ENCODE measurements around the gene GALNT12.

The GALNT12 gene

DNA sequence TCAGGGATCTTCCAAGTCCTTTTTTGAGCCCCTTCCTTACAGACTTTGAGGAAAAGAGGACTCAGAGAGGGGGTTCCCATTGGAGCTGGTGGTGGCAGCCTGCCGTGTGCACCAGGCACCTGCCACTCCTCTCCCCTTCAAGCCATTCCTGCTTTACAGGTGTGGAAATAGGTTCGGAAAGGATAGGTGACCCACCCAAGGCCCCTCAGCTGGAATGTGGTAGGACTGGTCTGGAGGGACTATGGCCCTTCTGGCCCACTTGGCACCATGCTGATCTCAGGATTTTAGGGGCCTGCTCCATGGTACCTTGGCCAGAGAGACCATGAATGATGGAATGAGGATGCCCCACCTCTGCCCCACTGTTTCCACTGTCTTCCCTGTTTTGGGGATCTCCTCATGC is 1.4 kb downstream of the GALNT12 start:
- Histone ChIP-seq H3K27ac (no peak overlapping the region), H3K4me3 (no peak overlapping the region)
- DNase-seq (ENCODE audit: low spot score): no peak
- TF ChIP-seq, protein P1, sequence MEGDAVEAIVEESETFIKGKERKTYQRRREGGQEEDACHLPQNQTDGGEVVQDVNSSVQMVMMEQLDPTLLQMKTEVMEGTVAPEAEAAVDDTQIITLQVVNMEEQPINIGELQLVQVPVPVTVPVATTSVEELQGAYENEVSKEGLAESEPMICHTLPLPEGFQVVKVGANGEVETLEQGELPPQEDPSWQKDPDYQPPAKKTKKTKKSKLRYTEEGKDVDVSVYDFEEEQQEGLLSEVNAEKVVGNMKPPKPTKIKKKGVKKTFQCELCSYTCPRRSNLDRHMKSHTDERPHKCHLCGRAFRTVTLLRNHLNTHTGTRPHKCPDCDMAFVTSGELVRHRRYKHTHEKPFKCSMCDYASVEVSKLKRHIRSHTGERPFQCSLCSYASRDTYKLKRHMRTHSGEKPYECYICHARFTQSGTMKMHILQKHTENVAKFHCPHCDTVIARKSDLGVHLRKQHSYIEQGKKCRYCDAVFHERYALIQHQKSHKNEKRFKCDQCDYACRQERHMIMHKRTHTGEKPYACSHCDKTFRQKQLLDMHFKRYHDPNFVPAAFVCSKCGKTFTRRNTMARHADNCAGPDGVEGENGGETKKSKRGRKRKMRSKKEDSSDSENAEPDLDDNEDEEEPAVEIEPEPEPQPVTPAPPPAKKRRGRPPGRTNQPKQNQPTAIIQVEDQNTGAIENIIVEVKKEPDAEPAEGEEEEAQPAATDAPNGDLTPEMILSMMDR (IDR thresholded peaks at IDR 0.05): no peak

DNA sequence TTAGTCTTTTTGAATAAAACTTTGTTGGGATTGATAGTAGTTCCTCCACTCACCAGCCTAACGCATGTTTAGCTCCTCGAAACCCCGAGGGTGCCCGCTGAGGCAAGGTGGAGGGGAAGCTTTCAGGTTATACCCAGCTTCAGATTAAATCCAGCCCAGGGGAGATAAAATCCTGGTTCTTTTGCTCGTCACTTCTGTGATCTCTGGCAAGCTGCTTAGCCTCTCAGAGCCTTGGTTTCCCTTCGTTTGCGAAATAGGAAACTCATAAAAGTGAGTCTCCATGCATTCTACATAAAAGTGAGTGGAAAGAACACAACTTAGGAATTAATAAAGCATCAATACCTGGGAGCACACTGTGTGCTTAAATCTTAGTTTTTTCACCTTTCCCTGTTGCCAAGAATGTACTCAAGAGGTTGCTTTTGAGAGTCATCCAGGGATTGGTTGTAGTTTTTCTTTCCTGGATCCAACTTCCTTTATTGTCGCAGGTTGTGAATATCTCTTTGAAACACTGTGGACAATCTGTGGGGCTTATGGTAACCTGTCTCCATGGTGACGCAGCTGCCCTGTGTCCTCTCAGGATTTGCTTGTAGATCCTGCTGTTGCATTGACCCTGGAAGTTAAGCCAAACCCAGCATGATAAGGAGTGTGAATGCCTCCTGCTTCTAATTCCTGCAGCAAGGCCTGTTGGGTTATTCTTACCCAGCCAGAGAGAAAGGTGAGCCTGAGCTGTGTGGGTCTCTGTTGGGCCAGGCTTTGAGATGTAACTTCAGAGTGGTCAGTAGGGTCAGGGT is 2.0 kb downstream of the GALNT12 start:
- no peak for DNase-seq (ENCODE audit: low spot score)
- Histone ChIP-seq H3K27ac (no peak overlapping the region), H3K4me3 (no peak overlapping the region)
- TF ChIP-seq, protein P1 (IDR thresholded peaks at IDR 0.05): no peak

- H3K4me3 ChIP-seq: no peak overlapping the region
- H3K27ac ChIP-seq: no peak overlapping the region
- no peak for DNase-seq (ENCODE audit: low spot score)
Measured at GRCh38 chr9:98810102-98810842, 2.8 kb downstream of the GALNT12 start.

DNA sequence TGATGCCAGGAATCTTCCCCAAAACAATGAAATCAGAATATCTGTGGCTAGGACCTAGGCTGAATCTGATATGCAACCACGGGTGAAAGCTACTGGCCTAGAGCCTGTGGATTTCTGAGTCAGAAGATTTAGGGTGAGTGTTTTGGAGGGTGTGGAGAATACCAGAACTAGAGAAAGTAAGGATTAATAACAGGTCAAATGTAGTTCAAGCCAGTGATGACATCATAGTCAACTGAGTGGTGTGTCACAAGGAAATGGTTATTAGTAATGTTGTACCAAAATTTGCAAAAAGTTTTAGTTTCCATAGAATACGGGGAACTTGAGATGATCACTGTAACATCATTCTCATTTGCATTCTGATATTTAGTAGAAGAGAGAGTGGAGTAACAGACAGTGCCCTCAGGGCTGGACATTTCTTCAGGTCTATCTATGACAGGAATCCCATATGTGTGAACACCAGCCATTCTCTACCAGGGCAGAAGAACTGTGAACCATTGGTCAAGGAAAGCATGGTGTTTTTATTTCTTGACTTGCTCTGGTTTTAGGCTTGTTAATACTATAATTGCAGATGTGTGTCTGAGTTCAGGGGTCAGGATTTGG is 3.7 kb downstream of the GALNT12 start:
- TF ChIP-seq, protein P1 (IDR thresholded peaks at IDR 0.05): no peak
- Histone ChIP-seq H3K4me3 (no peak overlapping the region), H3K27ac (no peak overlapping the region)
- no peak for DNase-seq (ENCODE audit: low spot score)

More at GRCh38 chr9:98810102-98810842, 2.8 kb downstream of the GALNT12 start:
- TF ChIP-seq, protein P1 (IDR thresholded peaks at IDR 0.05): no peak

- no peak for DNase-seq (ENCODE audit: low spot score)
- Histone ChIP-seq H3K27ac (no peak overlapping the region), H3K4me3 (no peak overlapping the region)
- TF ChIP-seq, protein P1 (IDR thresholded peaks at IDR 0.05): no peak
Measured at GRCh38 chr9:98815391-98815951, 8.0 kb downstream of the GALNT12 start.

- TF ChIP-seq, protein P1 (IDR thresholded peaks at IDR 0.05): no peak
- no peak overlapping the region for H3K4me3 ChIP-seq
- DNase-seq (ENCODE audit: low spot score): no peak
- H3K27ac ChIP-seq: no peak overlapping the region
Measured at GRCh38 chr9:98818764-98819163, 11.3 kb downstream of the GALNT12 start.

Measured in coronary artery (tissue), 2 donors.